HepG2 (cell line): Measurements from ENCODE around the gene AMOTL1. TPM values are rescaled to one million over a fixed set of nuclear protein-coding genes. Genes with fewer than 3 reads are reported as not detected.

ENCODE experiments used
- ATAC-seq: fragments of 200-7000 bp; cut with Tn5 transposase; 3 replicates; pipeline ENCODE4 v1.9.1; 2020; ENCODE audit warnings: mild to moderate bottlenecking, moderate library complexity
- BruUV-seq: library from RNA; stranded (reverse); fragments of 400-500 nt; replicated peaks from 2 replicates; lab custom pipeline; 2021; lab: Mats Ljungman, UMichigan
- CTCF ChIA-PET: fragments of 300-600 bp; formaldehyde crosslinking; extraction: SDS; loops from one replicate; lab custom pipeline; 2021; ENCODE audit warnings: low total read pairs, inconsistent platforms, low intra/inter-chr PET ratio; lab: Yijun Ruan, JAX
- POLR2A ChIA-PET: fragments of 350-600 bp; sonication (Branson Sonifier 250); formaldehyde crosslinking; loops from one replicate; lab custom pipeline; 2020; ENCODE audit warnings: antibody characterized with exemption, inconsistent platforms; lab: Yijun Ruan, JAX
- DNase-seq: peaks from one replicate; pipeline ENCODE4 v3.0.0-alpha.2; 2015; ENCODE audit warnings: low spot score
- FAIRE-seq: peaks from 3 replicates; lab custom pipeline; 2011; peaks lifted over from hg19 to GRCh38; lab: Jason Lieb, UNC
- H2AFZ ChIP-seq: one replicate; pipeline ENCODE4 v1.6.1; 2011; ENCODE audit warnings: low read length, inconsistent platforms
- H3K27ac ChIP-seq: fragments of 300-600 bp; 3 replicates; pipeline ENCODE4 v1.8.0; 2011; ENCODE audit warnings: mixed run types, mild to moderate bottlenecking, mixed read lengths, low read length, inconsistent platforms; ENCODE audit not compliant: insufficient read depth; ENCODE audit errors: extremely low read length
- H3K27me3 ChIP-seq, 2 experiments: fragments of 200-600 bp in 1 of 2; 2 replicates in 1 of 2; 3 replicates in 1 of 2; pipeline versions ENCODE4 v1.6.0 to v1.8.0; 2011; ENCODE audit warnings: low read length in 2 of 2, mild to moderate bottlenecking in 2 of 2, moderate library complexity in 2 of 2, inconsistent platforms in 1 of 2; ENCODE audit not compliant: insufficient read depth in 2 of 2, control insufficient read depth in 1 of 2
- H3K36me3 ChIP-seq, 2 experiments: fragments of 200-600 bp in 1 of 2; replicated peaks in 1 of 2; 2 replicates in 1 of 2; 3 replicates in 1 of 2; pipeline versions ENCODE4 v1.5.1 to v1.8.0; 2011; ENCODE audit warnings: low read length in 2 of 2, inconsistent platforms in 1 of 2; ENCODE audit not compliant: insufficient read depth in 2 of 2, control insufficient read depth in 1 of 2
- H3K4me1 ChIP-seq: 2 replicates; pipeline ENCODE4 v1.5.1; 2012; ENCODE audit warnings: low read length, inconsistent platforms; ENCODE audit not compliant: insufficient read depth
- H3K4me2 ChIP-seq: 2 replicates; pipeline ENCODE4 v1.6.0; 2011; ENCODE audit warnings: low read depth, low read length, inconsistent platforms
- H3K4me3 ChIP-seq, 3 experiments: fragments of 200-600 bp in 1 of 3; sonication (generic), shearing (Covaris generic) in 1 of 3; replicated peaks in 1 of 3; 2 replicates each; pipeline ENCODE4 v1.5.1; 2011 to 2016; ENCODE audit warnings: low read length in 3 of 3, inconsistent platforms in 2 of 3, low read depth in 2 of 3, mild to moderate bottlenecking in 2 of 3, control low read depth in 1 of 3, mixed read lengths in 1 of 3; ENCODE audit not compliant: insufficient read depth in 1 of 3
- H3K79me2 ChIP-seq: one replicate; pipeline ENCODE4 v1.6.1; 2011; ENCODE audit warnings: low read length, inconsistent platforms; ENCODE audit not compliant: insufficient read depth
- H3K9ac ChIP-seq: 2 replicates; pipeline ENCODE4 v1.6.0; 2011; ENCODE audit warnings: mild to moderate bottlenecking, low read depth, low read length, inconsistent platforms; ENCODE audit not compliant: insufficient read depth
- H3K9me3 ChIP-seq: 2 replicates; pipeline ENCODE4 v1.5.1; 2012; ENCODE audit warnings: mild to moderate bottlenecking, low read length
- H4K20me1 ChIP-seq: 2 replicates; pipeline ENCODE4 v1.6.0; 2011; ENCODE audit warnings: inconsistent platforms, mild to moderate bottlenecking, low read length, moderate library complexity; ENCODE audit not compliant: insufficient read depth
- ATF6 ChIP-seq: sonication (generic); formaldehyde crosslinking; conservative IDR thresholded peaks from 2 replicates; pipeline ENCODE4 v1.4.0; 2020; ENCODE audit warnings: missing genetic modification reagents
- CEBPB ChIP-seq: IDR thresholded peaks from 2 replicates; pipeline ENCODE4 v1.6.1; 2011; ENCODE audit warnings: low read depth, low read length, improper control_type of control experiment, borderline replicate concordance
- CEBPZ ChIP-seq: IDR thresholded peaks from 2 replicates; pipeline ENCODE4 v1.6.1; 2012; ENCODE audit warnings: low read length, improper control_type of control experiment
- CHCHD3 ChIP-seq: sonication (generic); formaldehyde crosslinking; IDR thresholded peaks from 2 replicates; pipeline ENCODE4 v1.8.0; 2022; ENCODE audit warnings: mild to moderate bottlenecking, missing genetic modification reagents, moderate library complexity
- MTERF4 ChIP-seq: sonication (generic); formaldehyde crosslinking; IDR thresholded peaks from 2 replicates; pipeline ENCODE4 v1.8.0; 2023; ENCODE audit warnings: mild to moderate bottlenecking, missing genetic modification reagents
- MZF1 ChIP-seq: sonication (generic); formaldehyde crosslinking; IDR thresholded peaks from 2 replicates; pipeline ENCODE4 v1.8.1; 2023; ENCODE audit warnings: mild to moderate bottlenecking, missing genetic modification reagents, borderline replicate concordance
- POLR2AphosphoS5 ChIP-seq: IDR thresholded peaks from 2 replicates; pipeline ENCODE4 v1.6.1; 2012; ENCODE audit warnings: low read depth, low read length
- SMARCC2 ChIP-seq: fragments of 450-650 bp; IDR thresholded peaks from 2 replicates; pipeline ENCODE4 v1.6.1; 2017; ENCODE audit warnings: antibody characterized with exemption, mild to moderate bottlenecking
- SP1 ChIP-seq, 2 experiments: fragments of 450-650 bp in 1 of 2; sonication (generic) in 1 of 2; formaldehyde crosslinking in 1 of 2; IDR thresholded peaks; 2 replicates each; pipeline versions ENCODE4 v1.4.0 to v1.6.1; 2016 to 2020; ENCODE audit warnings: missing genetic modification reagents in 1 of 2
- ZC3H13 ChIP-seq: sonication (generic); formaldehyde crosslinking; IDR thresholded peaks from 2 replicates; pipeline ENCODE4 v1.8.1; 2023; ENCODE audit warnings: mild to moderate bottlenecking, missing genetic modification reagents, moderate library complexity
- ZNF496 ChIP-seq: sonication (generic); formaldehyde crosslinking; IDR thresholded peaks from 2 replicates; pipeline ENCODE4 v1.8.1; 2023; ENCODE audit warnings: mild to moderate bottlenecking, moderate library complexity, missing genetic modification reagents; ENCODE audit not compliant: insufficient replicate concordance
- ZNF614 ChIP-seq: IDR thresholded peaks from 2 replicates; pipeline ENCODE4 v1.6.1; 2018; ENCODE audit warnings: missing biosample characterization, missing genetic modification reagents, inconsistent platforms, borderline replicate concordance
- ZNF660 ChIP-seq: sonication (generic); formaldehyde crosslinking; IDR thresholded peaks from 2 replicates; pipeline ENCODE4 v1.5.1; 2020; ENCODE audit warnings: mild to moderate bottlenecking, low read depth, missing genetic modification reagents, borderline replicate concordance
- WGBS: methylation state at CpG from one replicate; pipeline ENCODE4 v1.1.6; 2017; ENCODE audit warnings: low lambda C conversion rate; 5-methylcytosine and 5-hydroxymethylcytosine counted together
- in situ Hi-C: cut with HindIII; loops from 2 replicates; pipeline ENCODE4 v1.10.0; 2017; ENCODE audit warnings: low pct_unique_long_range_greater_than_20kb; ENCODE audit not compliant: extremely low pct_ligation_motif_present
- intact Hi-C: fragments of 100-400 bp; cut with micrococcal nuclease; formaldehyde crosslinking; loops from one replicate; pipeline ENCODE4 v1.10.0; 2022; ENCODE audit not compliant: unreplicated experiment
- polyA plus RNA-seq, 8 experiments: library from polyadenylated mRNA; depleted of rRNA in 3 of 8; stranded (reverse) in 7 of 8; unstranded in 1 of 8; fragments of >200 nt; fragmentation: Illumina TruSeq in 4 of 8; extraction: Trizol in 4 of 8; gene quantifications; 2 replicates each; pipeline versions ENCODE4 v1.2.1 to v1.2.3, GENCODE V29; 2011 to 2016; ENCODE audit warnings: low read depth in 4 of 8, missing spikeins in 1 of 8, mixed read lengths in 1 of 8; ENCODE audit not compliant: insufficient read depth in 1 of 8
- total RNA-seq, 5 experiments: library from RNA; depleted of rRNA; stranded (reverse); fragments of >200 nt; fragmentation: Illumina TruSeq; extraction: Trizol; gene quantifications; 2 replicates each; pipeline ENCODE4 v1.2.3, GENCODE V29; 2016; ENCODE audit warnings: low read depth in 1 of 5

AMOTL1 gene
- total and polyA plus RNA-seq, 2 of the 13 experiments (the other 11 are each of a cell fraction or from before 2014, with no cell fraction given) = 0.01 to 0.20 TPM

GRCh38 chr11:94855666-94856065, 87.5 kb downstream of the AMOTL1 start:
- POLR2A ChIA-PET = no interaction called here
- 36% methylated on average over 5 of the region's 5 CpGs for WGBS
- no peak for FAIRE-seq
- in situ Hi-C loops = no loop called here
- H3K79me2 ChIP-seq = no peaks in the 10 kb centered on the region
- TF ChIP-seq ZNF614 (no peak), SP1 (IDR thresholded peaks at IDR 0.05) (no peak), SP1 (CRISPR knock-in tag; IDR thresholded peaks at IDR 0.05) (no peak), ZNF496 (CRISPR knock-in tag) (no peak), MTERF4 (CRISPR knock-in tag) (no peak), CEBPB (no peak), CEBPZ (no peak), MZF1 (CRISPR knock-in tag) (no peak), ATF6 (no peak), ZC3H13 (CRISPR knock-in tag) (no peak), POLR2AphosphoS5 (no peak), ZNF660 (CRISPR knock-in tag) (no peak), CHCHD3 (no peak), SMARCC2 (no peak)
- TF ChIP-seq, all 625 proteins: peak for 0
- intact Hi-C loops = no loop called here
- no peak for ATAC-seq
- Histone ChIP-seq H3K36me3 (no peaks in the 10 kb centered on the region), H3K9ac (no peak overlapping the region), H3K4me3 (no peak overlapping the region), H2AFZ (no peak overlapping the region), H3K27ac (no peak overlapping the region), H3K4me2 (no peak overlapping the region), H3K27me3 (no peaks in the 10 kb centered on the region), H3K4me1 (no peaks in the 10 kb centered on the region), H3K9me3 (no peaks in the 10 kb centered on the region), H4K20me1 (no peaks in the 10 kb centered on the region; the same call in 1 of the 2 replicates)
- no TSS peak for BruUV-seq
- CTCF ChIA-PET = no interaction called here
- no peak for DNase-seq
